ENCODE results near the gene FEM1B.

FEM1B gene

GRCh38 chr15:68256675-68257450 is 20.7 kb upstream of the FEM1B start:
- H3K4me3 ChIP-seq (ENCODE audit: low read length), result no peak overlapping the region

DNA sequence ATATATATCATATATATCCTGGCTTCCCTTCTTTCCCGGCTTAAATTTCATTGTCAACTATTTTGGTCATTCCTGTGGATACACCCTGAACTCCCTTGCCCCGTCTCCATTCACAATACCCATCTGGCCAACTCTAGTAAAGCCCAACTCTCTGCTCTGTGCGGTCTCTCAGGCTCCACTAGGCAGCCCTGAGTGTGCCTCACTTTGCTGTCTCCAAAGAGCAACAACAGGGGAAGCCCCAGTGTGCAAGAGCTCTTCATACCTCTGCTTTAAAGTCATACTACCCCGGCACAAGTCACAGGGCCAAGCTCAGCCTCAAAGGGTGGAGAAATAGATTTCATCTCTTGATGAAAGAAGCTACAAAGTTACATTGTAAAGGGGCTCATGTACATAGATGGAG is 18.9 kb upstream of the FEM1B start:
- DNase-seq (ENCODE audit: low read depth, low spot score), result no peak
- H3K4me3 ChIP-seq (ENCODE audit: low read length), result no peak overlapping the region

More at GRCh38 chr15:68256675-68257450, 20.7 kb upstream of the FEM1B start:
- no peak for DNase-seq (ENCODE audit: low read depth, low spot score)

- no peak for DNase-seq (ENCODE audit: low read depth, low spot score)
Measured at GRCh38 chr15:68259883-68260282, 17.7 kb upstream of the FEM1B start.

GRCh38 chr15:68261241-68261640 is 16.3 kb upstream of the FEM1B start:
- no peak for DNase-seq (ENCODE audit: low read depth, low spot score)
- no peak overlapping the region for H3K4me3 ChIP-seq (ENCODE audit: low read length)

More at GRCh38 chr15:68259883-68260282, 17.7 kb upstream of the FEM1B start:
- no peak overlapping the region for H3K4me3 ChIP-seq (ENCODE audit: low read length)

- no peak overlapping the region for H3K4me3 ChIP-seq (ENCODE audit: low read length)
- DNase-seq (ENCODE audit: low read depth, low spot score), result no peak
Measured at GRCh38 chr15:68261980-68262379, 15.6 kb upstream of the FEM1B start.

GRCh38 chr15:68262514-68263356 is 14.8 kb upstream of the FEM1B start:
- no peak overlapping the region for H3K4me3 ChIP-seq (ENCODE audit: low read length)
- no peak for DNase-seq (ENCODE audit: low read depth, low spot score)

DNA sequence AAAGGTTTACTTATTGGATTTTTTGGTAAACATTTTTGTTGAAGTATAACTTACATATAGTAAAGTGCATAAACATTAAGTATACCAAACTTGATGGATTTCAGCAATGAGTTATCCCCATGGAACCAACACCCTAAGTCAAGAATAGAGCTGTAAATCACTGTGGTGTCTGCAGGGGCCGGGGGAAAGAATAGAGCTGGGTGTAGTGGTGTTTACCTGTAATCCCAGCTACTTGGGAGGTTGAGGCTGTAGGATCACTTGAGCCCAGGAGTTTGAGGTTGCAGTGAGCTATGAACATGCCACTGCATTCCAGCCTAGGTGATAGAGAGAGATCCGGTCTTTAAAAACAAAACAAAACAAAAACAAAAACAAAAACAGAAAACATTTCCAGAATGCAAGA is 13.3 kb upstream of the FEM1B start:
- no peak for DNase-seq (ENCODE audit: low read depth, low spot score)
- no peak overlapping the region for H3K4me3 ChIP-seq (ENCODE audit: low read length)

- DNase-seq (ENCODE audit: low read depth, low spot score), result no peak
- H3K4me3 ChIP-seq (ENCODE audit: low read length), result no peak overlapping the region
Measured at GRCh38 chr15:68265081-68265480, 12.5 kb upstream of the FEM1B start.

GRCh38 chr15:68265674-68266073 is 11.9 kb upstream of the FEM1B start:
- no peak overlapping the region for H3K4me3 ChIP-seq (ENCODE audit: low read length)
- DNase-seq (ENCODE audit: low read depth, low spot score), result no peak

DNA sequence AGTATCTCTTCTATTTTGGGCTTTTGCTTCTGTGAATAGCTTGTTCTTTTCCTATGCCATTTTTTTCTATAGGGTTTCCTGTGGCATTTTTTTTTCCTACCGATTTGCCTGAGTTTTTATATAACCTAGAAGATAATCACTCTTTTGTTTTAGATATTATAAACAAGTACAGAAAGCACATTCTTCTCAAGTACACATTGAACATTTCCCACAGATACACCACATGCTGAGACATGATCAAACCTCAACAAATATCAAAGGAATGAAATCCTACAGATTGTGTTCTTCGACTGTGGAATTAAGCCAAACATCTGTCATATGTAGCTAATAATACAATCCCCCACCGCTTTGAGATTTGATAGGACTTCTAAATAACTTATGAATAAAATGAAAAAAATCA is 9.1 kb upstream of the FEM1B start:
- no peak for DNase-seq (ENCODE audit: low read depth, low spot score)
- no peak overlapping the region for H3K4me3 ChIP-seq (ENCODE audit: low read length)

DNA sequence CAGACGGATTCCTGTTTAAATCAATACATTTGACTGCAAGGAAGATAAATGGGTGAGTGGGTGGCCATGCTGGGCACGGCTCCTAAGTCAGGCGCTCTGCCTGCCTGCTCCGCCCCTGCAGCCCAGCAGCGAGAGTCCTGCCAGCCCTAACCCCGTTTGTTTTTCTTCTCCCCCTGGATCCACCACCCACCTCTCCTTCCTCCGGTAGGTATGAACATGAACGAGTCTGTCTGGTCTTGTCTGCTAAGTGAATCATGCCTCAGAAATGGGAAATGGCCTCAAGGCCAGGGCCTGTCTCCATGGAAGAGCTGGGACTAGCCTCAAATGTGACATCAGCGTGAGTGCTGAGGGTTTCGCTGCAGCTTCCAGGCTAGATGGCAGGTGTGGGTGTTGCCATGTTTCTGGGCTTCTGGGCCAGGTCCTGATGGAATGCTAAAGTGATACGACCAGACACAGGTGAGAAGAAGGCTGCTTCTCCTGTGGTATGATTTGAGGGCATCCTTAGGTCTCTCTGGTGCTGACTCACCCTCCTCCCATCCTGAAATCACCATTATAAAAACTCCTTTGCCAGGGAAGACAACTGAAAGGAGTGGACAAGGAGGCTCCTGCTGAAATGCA is 5.6 kb upstream of the FEM1B start:
- no peak for DNase-seq (ENCODE audit: low read depth, low spot score)
- H3K4me3 ChIP-seq (ENCODE audit: low read length), result no peak overlapping the region

- DNase-seq (ENCODE audit: low read depth, low spot score), result no peak
- H3K4me3 ChIP-seq (ENCODE audit: low read length), result no peak overlapping the region
Measured at GRCh38 chr15:68272721-68273271, 4.7 kb upstream of the FEM1B start.

GRCh38 chr15:68274201-68274848 is 3.2 kb upstream of the FEM1B start:
- no peak overlapping the region for H3K4me3 ChIP-seq (ENCODE audit: low read length)
- DNase-seq (ENCODE audit: low read depth, low spot score), result no peak

GRCh38 chr15:68275165-68275746 is 2.3 kb upstream of the FEM1B start:
- no peak overlapping the region for H3K4me3 ChIP-seq (ENCODE audit: low read length)
- no peak for DNase-seq (ENCODE audit: low read depth, low spot score)

- DNase-seq (ENCODE audit: low read depth, low spot score), result no peak
- peak overlapping the region; percentile 95 for H3K4me3 ChIP-seq (ENCODE audit: low read length)
Measured at GRCh38 chr15:68276668-68277067, 877 bp upstream of the FEM1B start.

DNA sequence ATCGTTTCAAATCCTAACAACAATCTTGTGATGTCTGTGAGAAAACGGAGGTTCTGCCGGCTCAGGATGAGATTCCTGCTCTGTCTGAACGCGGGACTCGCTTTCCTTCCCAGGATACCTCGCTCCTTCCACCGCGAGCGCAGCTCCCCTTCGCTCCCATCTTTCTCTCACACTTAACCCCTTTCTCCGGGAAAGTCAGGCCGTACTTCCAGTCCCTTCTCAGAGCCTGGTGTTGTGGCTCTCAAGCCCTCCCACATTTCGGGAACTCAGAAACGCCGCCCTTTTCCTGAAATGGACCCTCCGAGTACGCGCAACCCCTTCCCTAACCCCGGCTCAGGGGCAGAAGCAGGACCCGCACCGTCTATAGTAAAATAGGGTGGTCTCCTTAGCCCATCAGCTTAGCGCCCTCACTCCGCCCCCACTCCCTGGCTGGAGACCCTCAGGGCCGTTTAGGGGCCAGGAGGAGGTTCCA is 378 bp upstream of the FEM1B start:
- peak overlapping the region; percentile 95 for H3K4me3 ChIP-seq (ENCODE audit: low read length)
- DNase-seq (ENCODE audit: low read depth, low spot score), result no peak

- no peak for DNase-seq (ENCODE audit: low read depth, low spot score)
- peak overlapping the region; percentile 95 for H3K4me3 ChIP-seq (ENCODE audit: low read length)
Measured at GRCh38 chr15:68278345-68278594, 725 bp downstream of the FEM1B start.

DNA sequence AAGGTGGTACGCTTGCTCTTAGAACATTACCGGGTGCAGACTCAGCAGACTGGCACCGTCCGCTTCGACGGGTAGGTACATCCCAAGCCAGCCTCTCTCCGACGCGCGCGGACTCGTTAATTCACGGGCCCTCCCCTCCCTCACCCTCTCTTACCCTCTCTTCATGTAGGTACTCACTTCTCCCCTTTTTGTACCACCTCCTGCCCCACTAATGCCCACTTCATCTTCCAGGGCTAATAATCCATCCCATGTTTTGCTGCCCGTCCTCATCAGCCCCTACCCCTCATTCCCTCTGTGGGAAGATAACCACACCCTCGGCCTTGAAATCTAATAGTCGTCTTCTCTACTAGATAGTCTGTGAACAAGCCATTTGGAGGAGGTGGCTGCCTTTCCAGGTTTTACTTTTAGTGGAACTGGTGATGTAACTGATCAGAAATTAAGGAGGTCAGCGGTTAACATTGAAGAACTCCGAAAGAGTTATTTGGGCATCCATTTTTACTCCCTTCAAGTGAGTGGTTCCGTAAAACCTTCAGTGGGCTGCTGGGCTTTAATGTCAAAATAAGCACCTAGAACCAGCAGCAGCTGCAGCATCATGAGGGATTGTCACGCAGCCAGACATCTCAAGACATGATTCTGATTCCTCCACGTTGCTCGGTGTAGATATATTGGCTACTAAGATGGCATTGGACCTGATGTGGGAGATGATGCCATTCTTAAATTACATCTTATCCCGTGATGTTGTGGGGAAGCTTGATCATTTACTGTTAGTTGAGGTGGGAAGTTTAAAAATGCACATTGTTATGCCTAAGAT is 1.3 kb downstream of the FEM1B start:
- peak overlapping the region; percentile 95 for H3K4me3 ChIP-seq (ENCODE audit: low read length)
- no peak for DNase-seq (ENCODE audit: low read depth, low spot score)
